Endodermal cell (in vitro differentiated cells): ENCODE measurements around the gene ANKRD33B. TPM values are rescaled to one million over a fixed set of nuclear protein-coding genes. Genes with fewer than 3 reads are reported as not detected.

ENCODE experiments used
- DNase-seq: peaks from one replicate; pipeline ENCODE4 v3.0.0-alpha.2; 2017
- H3K27ac ChIP-seq: 2 replicates; pipeline ENCODE4 v1.5.1; 2013; ENCODE audit warnings: mild to moderate bottlenecking, low read depth, low read length, moderate library complexity
- H3K27me3 ChIP-seq: 2 replicates; pipeline ENCODE4 v1.6.1; 2013; ENCODE audit warnings: mild to moderate bottlenecking, low read length, moderate library complexity; ENCODE audit not compliant: insufficient read depth, control insufficient read depth, poor library complexity, severe bottlenecking
- H3K36me3 ChIP-seq: 2 replicates; pipeline ENCODE4 v1.7.0; 2013; ENCODE audit warnings: mild to moderate bottlenecking, low read length, moderate library complexity; ENCODE audit not compliant: control insufficient read depth, insufficient read depth
- H3K4me1 ChIP-seq: one replicate; pipeline ENCODE4 v1.7.0; 2013; ENCODE audit warnings: low read length; ENCODE audit not compliant: control insufficient read depth, insufficient read depth
- H3K4me3 ChIP-seq: 2 replicates; pipeline ENCODE4 v1.5.1; 2013; ENCODE audit warnings: mild to moderate bottlenecking, low read length, moderate library complexity
- H3K9ac ChIP-seq: 2 replicates; pipeline ENCODE4 v1.6.1; 2013; ENCODE audit warnings: mild to moderate bottlenecking, low read length, moderate library complexity; ENCODE audit not compliant: poor library complexity, severe bottlenecking; ENCODE audit errors: extremely low read depth
- H3K9me3 ChIP-seq: 2 replicates; pipeline ENCODE4 v1.6.1; 2013; ENCODE audit warnings: mild to moderate bottlenecking, low read length, moderate library complexity; ENCODE audit not compliant: control insufficient read depth
- H3K27ac Mint-ChIP-seq: 2 replicates; pipeline ENCODE4 v1.8.0; 2020; ENCODE audit warnings: mixed read lengths
- H3K27me3 Mint-ChIP-seq: 2 replicates; pipeline ENCODE4 v1.8.0; 2021; ENCODE audit warnings: mild to moderate bottlenecking, mixed read lengths; ENCODE audit not compliant: insufficient read depth
- H3K36me3 Mint-ChIP-seq: 2 replicates; pipeline ENCODE4 v1.8.0; 2020; ENCODE audit warnings: low read depth, mixed read lengths
- H3K4me1 Mint-ChIP-seq: 2 replicates; pipeline ENCODE4 v1.8.0; 2020; ENCODE audit warnings: mixed read lengths
- H3K4me3 Mint-ChIP-seq: 2 replicates; pipeline ENCODE4 v1.8.0; 2020; ENCODE audit warnings: mild to moderate bottlenecking, moderate library complexity, mixed read lengths
- H3K9me3 Mint-ChIP-seq: 2 replicates; pipeline ENCODE4 v1.8.0; 2020; ENCODE audit warnings: mild to moderate bottlenecking, mixed read lengths
- WGBS, 2 experiments: methylation state at CpG; one replicate each; pipeline versions ENCODE4 v1.1.5 to v1.1.7; 2013; ENCODE audit warnings: missing lambda C conversion rate in 2 of 2, mixed read lengths in 1 of 2; ENCODE audit not compliant: insufficient coverage in 1 of 2, insufficient read length in 1 of 2; 5-methylcytosine and 5-hydroxymethylcytosine counted together
- total RNA-seq, 2 donors: library from RNA; stranded (reverse); fragmentation: NEBNext Ultra II Directional in 1 of 2; extraction: Animal tissue kit (Norgen Biotek cat#: 25700) in 1 of 2; gene quantifications; 2 replicates in 1 of 2; 3 replicates in 1 of 2; pipeline ENCODE4 v1.2.1, GENCODE V29; 2021
- TF ChIP-seq, protein P1 (sequence below): fragments of 200-600 bp; sonication (generic); conservative IDR thresholded peaks from 2 replicates; pipeline ENCODE4 v1.5.0; 2021; ENCODE audit warnings: antibody characterized with exemption, mild to moderate bottlenecking

Gene ANKRD33B
- total RNA-seq, 2 donors from 2014 or later, result 21.9 to 37.2 TPM

- Mint-ChIP-seq H3K27me3 (peaks cover 6% of the 10 kb centered on the region), H3K27ac (no peak overlapping the region), H3K4me1 (peaks cover 5% of the 10 kb centered on the region), H3K36me3 (no peaks in the 10 kb centered on the region), H3K9me3 (peaks cover 18% of the 10 kb centered on the region), H3K4me3 (no peak overlapping the region)
- no peaks in the 10 kb centered on the region for H3K4me1 ChIP-seq
- TF ChIP-seq, protein P1, sequence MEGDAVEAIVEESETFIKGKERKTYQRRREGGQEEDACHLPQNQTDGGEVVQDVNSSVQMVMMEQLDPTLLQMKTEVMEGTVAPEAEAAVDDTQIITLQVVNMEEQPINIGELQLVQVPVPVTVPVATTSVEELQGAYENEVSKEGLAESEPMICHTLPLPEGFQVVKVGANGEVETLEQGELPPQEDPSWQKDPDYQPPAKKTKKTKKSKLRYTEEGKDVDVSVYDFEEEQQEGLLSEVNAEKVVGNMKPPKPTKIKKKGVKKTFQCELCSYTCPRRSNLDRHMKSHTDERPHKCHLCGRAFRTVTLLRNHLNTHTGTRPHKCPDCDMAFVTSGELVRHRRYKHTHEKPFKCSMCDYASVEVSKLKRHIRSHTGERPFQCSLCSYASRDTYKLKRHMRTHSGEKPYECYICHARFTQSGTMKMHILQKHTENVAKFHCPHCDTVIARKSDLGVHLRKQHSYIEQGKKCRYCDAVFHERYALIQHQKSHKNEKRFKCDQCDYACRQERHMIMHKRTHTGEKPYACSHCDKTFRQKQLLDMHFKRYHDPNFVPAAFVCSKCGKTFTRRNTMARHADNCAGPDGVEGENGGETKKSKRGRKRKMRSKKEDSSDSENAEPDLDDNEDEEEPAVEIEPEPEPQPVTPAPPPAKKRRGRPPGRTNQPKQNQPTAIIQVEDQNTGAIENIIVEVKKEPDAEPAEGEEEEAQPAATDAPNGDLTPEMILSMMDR, result peak; percentile 76
- H3K27me3 ChIP-seq, result no peaks in the 10 kb centered on the region
- H3K9me3 ChIP-seq, result peaks cover 11% of the 10 kb centered on the region
- no peaks in the 10 kb centered on the region for H3K36me3 ChIP-seq
- no peak overlapping the region for H3K27ac ChIP-seq
- H3K4me3 ChIP-seq, result no peak overlapping the region
- WGBS, 2 experiments, result 93 to 94% methylated on average over 10 to 14 of the region's 14 CpGs
- DNase-seq, result peak; percentile 84
- no peak overlapping the region for H3K9ac ChIP-seq
Observed at GRCh38 chr5:10521466-10522223, 42.2 kb upstream of the ANKRD33B start.

- no peak overlapping the region for H3K27ac Mint-ChIP-seq
- 88 to 91% methylated on average over 2 to 4 of the region's 4 CpGs for WGBS, 2 experiments
- Histone ChIP-seq H3K27ac (no peak overlapping the region), H3K27me3 (no peaks in the 10 kb centered on the region), H3K4me1 (no peaks in the 10 kb centered on the region), H3K4me3 (no peak overlapping the region), H3K9me3 (peaks cover 11% of the 10 kb centered on the region), H3K9ac (no peak overlapping the region), H3K36me3 (no peaks in the 10 kb centered on the region)
- H3K36me3 Mint-ChIP-seq, result no peaks in the 10 kb centered on the region
- H3K4me3 Mint-ChIP-seq, result no peak overlapping the region
- peaks cover 5% of the 10 kb centered on the region for H3K4me1 Mint-ChIP-seq
- peaks cover 18% of the 10 kb centered on the region for H3K9me3 Mint-ChIP-seq
- TF ChIP-seq, protein P1, result no peak
- peaks cover 6% of the 10 kb centered on the region for H3K27me3 Mint-ChIP-seq
- no peak for DNase-seq
Observed at GRCh38 chr5:10522224-10522611, 41.7 kb upstream of the ANKRD33B start.

DNA sequence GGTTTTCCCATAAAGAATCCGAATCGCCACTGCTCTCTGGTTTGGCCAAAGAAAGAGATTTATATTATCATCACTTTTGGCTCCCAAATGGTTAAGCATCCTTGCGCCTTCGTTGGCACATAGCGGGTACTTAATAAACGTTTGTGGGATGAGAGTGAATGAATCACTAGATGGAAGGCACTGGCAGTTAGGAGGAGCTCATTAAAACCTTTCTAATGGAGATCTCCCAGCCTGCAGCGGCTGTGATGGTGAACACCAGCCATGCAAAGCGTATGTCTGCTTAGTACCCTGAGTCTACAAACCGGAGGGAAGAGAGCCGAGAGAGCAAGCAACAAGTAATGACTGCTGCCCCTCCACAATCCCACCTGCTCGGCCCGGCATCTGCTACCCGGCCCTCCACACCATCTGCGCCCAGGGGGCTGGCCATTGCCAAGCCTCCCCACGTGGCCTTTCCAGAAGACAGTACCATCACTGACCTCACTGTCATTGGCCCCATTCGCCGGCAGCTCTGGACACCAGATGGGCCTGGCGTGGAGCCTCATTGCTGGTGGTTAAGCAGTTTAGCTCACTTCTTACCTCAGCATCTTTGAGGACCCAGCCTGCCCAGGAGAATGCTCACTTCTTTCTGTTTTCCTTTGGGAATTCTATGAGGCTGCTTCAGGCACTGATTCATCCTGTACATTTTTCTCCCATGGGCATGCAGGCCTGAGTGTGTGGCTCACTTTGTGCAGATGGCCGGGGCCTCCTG is 39.3 kb upstream of the ANKRD33B start:
- Mint-ChIP-seq H3K9me3 (peaks cover 18% of the 10 kb centered on the region), H3K27ac (no peak overlapping the region), H3K4me3 (no peak overlapping the region), H3K27me3 (peaks cover 6% of the 10 kb centered on the region), H3K4me1 (peaks cover 8% of the 10 kb centered on the region), H3K36me3 (no peaks in the 10 kb centered on the region)
- 87 to 90% methylated on average over 14 to 19 of the region's 19 CpGs for WGBS, 2 experiments
- Histone ChIP-seq H3K27me3 (no peaks in the 10 kb centered on the region), H3K4me3 (no peak overlapping the region), H3K36me3 (no peaks in the 10 kb centered on the region), H3K4me1 (no peaks in the 10 kb centered on the region), H3K27ac (no peak overlapping the region), H3K9me3 (peaks cover 11% of the 10 kb centered on the region), H3K9ac (no peak overlapping the region)
- DNase-seq, result no peak
- TF ChIP-seq, protein P1, result no peak
